Liver (tissue), 9 donors: ENCODE results near the gene OR5AS1. TPM values are rescaled to one million over a fixed set of nuclear protein-coding genes. Genes with fewer than 3 reads are reported as not detected.

Experiments used
- DNase-seq: peaks from one replicate; pipeline ENCODE4 v3.0.0-alpha.2; 2017; ENCODE audit warnings: low spot score
- H3K27ac ChIP-seq, 2 donors: one replicate each; pipeline ENCODE4 v1.7.0; 2013; ENCODE audit warnings: inconsistent platforms in 2 of 2, low read length in 2 of 2, control low read depth in 1 of 2, low read depth in 1 of 2, mild to moderate bottlenecking in 1 of 2
- H3K27me3 ChIP-seq, 4 donors: one replicate each; pipeline versions ENCODE4 v1.6.1 to v1.7.0; 2013; ENCODE audit warnings: low read length in 3 of 4, inconsistent platforms in 1 of 4, mild to moderate bottlenecking in 1 of 4, moderate library complexity in 1 of 4; ENCODE audit not compliant: control insufficient read depth in 4 of 4, insufficient read depth in 4 of 4
- H3K36me3 ChIP-seq, 4 donors: one replicate each; pipeline versions ENCODE4 v1.6.1 to v1.7.0; 2013; ENCODE audit warnings: low read length in 3 of 4, mild to moderate bottlenecking in 3 of 4, low read depth in 1 of 4, moderate library complexity in 1 of 4; ENCODE audit not compliant: control insufficient read depth in 4 of 4, insufficient read depth in 3 of 4
- H3K4me1 ChIP-seq, 4 donors: one replicate each; pipeline versions ENCODE4 v1.6.1 to v1.7.0; 2013; ENCODE audit warnings: low read length in 3 of 4, mild to moderate bottlenecking in 3 of 4, moderate library complexity in 1 of 4; ENCODE audit not compliant: control insufficient read depth in 4 of 4, insufficient read depth in 4 of 4
- H3K4me3 ChIP-seq, 3 donors: one replicate each; pipeline versions ENCODE4 v1.6.1 to v1.7.0; 2013; ENCODE audit warnings: low read length in 3 of 3, control low read depth in 1 of 3, low read depth in 1 of 3, mild to moderate bottlenecking in 1 of 3
- H3K9ac ChIP-seq, 2 donors: one replicate each; pipeline ENCODE4 v1.7.0; 2013; ENCODE audit warnings: low read length in 2 of 2, mild to moderate bottlenecking in 2 of 2, moderate library complexity in 2 of 2, control low read depth in 1 of 2, low read depth in 1 of 2
- H3K9me3 ChIP-seq, 4 donors: one replicate each; pipeline versions ENCODE4 v1.6.1 to v1.7.0; 2013; ENCODE audit warnings: low read length in 3 of 4; ENCODE audit not compliant: control insufficient read depth in 4 of 4
- ATF3 ChIP-seq: IDR thresholded peaks from 2 replicates; pipeline ENCODE4 v1.6.1; 2016; ENCODE audit warnings: antibody characterized with exemption
- EGR1 ChIP-seq, 2 donors: IDR thresholded peaks; 2 replicates each; pipeline ENCODE4 v1.6.1; 2016 to 2018; ENCODE audit warnings: antibody characterized with exemption in 2 of 2, low read depth in 2 of 2
- FOXA1 ChIP-seq: IDR thresholded peaks from 2 replicates; pipeline ENCODE4 v1.6.1; 2016; ENCODE audit warnings: antibody characterized with exemption
- GABPA ChIP-seq, 2 donors: IDR thresholded peaks in 1 of 2; conservative IDR thresholded peaks in 1 of 2; 2 replicates each; pipeline ENCODE4 v1.6.1; 2016; ENCODE audit warnings: antibody characterized with exemption in 2 of 2, mild to moderate bottlenecking in 1 of 2, moderate library complexity in 1 of 2
- HNF4A ChIP-seq, 2 donors: conservative IDR thresholded peaks; 2 replicates each; pipeline ENCODE4 v1.6.1; 2016; ENCODE audit warnings: antibody characterized with exemption in 2 of 2, mild to moderate bottlenecking in 2 of 2
- JUND ChIP-seq, 2 donors: IDR thresholded peaks; 2 replicates each; pipeline ENCODE4 v1.6.1; 2016; ENCODE audit warnings: antibody characterized with exemption in 2 of 2
- NR2F2 ChIP-seq: IDR thresholded peaks from 2 replicates; pipeline ENCODE4 v1.6.1; 2016; ENCODE audit warnings: antibody characterized with exemption
- RAD21 ChIP-seq, 2 donors: IDR thresholded peaks; 2 replicates each; pipeline ENCODE4 v1.6.1; 2016; ENCODE audit warnings: antibody characterized with exemption in 2 of 2, mild to moderate bottlenecking in 2 of 2
- RXRA ChIP-seq, 2 donors: IDR thresholded peaks; 2 replicates each; pipeline ENCODE4 v1.6.1; 2017 to 2018; ENCODE audit warnings: antibody characterized with exemption in 2 of 2, mild to moderate bottlenecking in 1 of 2
- SP1 ChIP-seq: IDR thresholded peaks from 2 replicates; pipeline ENCODE4 v1.6.1; 2018; ENCODE audit warnings: antibody characterized with exemption, mild to moderate bottlenecking
- TAF1 ChIP-seq: conservative IDR thresholded peaks from 2 replicates; pipeline ENCODE4 v1.6.1; 2016; ENCODE audit warnings: antibody characterized with exemption, mild to moderate bottlenecking
- YY1 ChIP-seq: IDR thresholded peaks from 2 replicates; pipeline ENCODE4 v1.6.1; 2016; ENCODE audit warnings: antibody characterized with exemption, mild to moderate bottlenecking
- ZBTB33 ChIP-seq: IDR thresholded peaks from 2 replicates; pipeline ENCODE4 v1.6.1; 2016; ENCODE audit warnings: antibody characterized with exemption
- WGBS: extraction: QIAGEN DNeasy Blood & Tissue Kit; methylation state at CpG from one replicate; pipeline ENCODE4 v1.1.7; 2013; 5-methylcytosine and 5-hydroxymethylcytosine counted together
- polyA plus RNA-seq, 2 donors: library from polyadenylated mRNA; stranded (reverse) in 1 of 2; unstranded in 1 of 2; fragments of 200-250 nt in 1 of 2; fragments of >200 nt in 1 of 2; fragmentation: Nextera tagmentation in 1 of 2; extraction: Ambion mirVana in 1 of 2; gene quantifications; one replicate each; pipeline versions ENCODE4 v1.2.1 to v1.2.3, GENCODE V29; 2013 to 2015
- total RNA-seq, 2 donors: library from RNA; depleted of rRNA; stranded (reverse); fragments of >200 nt; gene quantifications; one replicate each; pipeline ENCODE4 v1.2.3, GENCODE V29; 2014
- TF ChIP-seq, protein P1 (sequence below): fragments of 150-350 bp; IDR thresholded peaks from 2 replicates; pipeline ENCODE4 v1.5.1; 2017; ENCODE audit warnings: improper control_type of control experiment, low read depth, low read length; ENCODE audit not compliant: missing input control
- TF ChIP-seq, protein P2 (sequence below): IDR thresholded peaks from 2 replicates; pipeline ENCODE4 v1.6.1; 2016; ENCODE audit warnings: antibody characterized with exemption, mild to moderate bottlenecking
- TF ChIP-seq, protein P3 (sequence below): IDR thresholded peaks from 2 replicates; pipeline ENCODE4 v1.6.1; 2016; ENCODE audit warnings: antibody characterized with exemption
- donor health status: healthy.
- donor health status: healthy.
- donor health status: healthy.
- donor health status: healthy.
- donor health status: healthy.

Gene OR5AS1
- total and polyA plus RNA-seq, 4 donors: not detected

DNA sequence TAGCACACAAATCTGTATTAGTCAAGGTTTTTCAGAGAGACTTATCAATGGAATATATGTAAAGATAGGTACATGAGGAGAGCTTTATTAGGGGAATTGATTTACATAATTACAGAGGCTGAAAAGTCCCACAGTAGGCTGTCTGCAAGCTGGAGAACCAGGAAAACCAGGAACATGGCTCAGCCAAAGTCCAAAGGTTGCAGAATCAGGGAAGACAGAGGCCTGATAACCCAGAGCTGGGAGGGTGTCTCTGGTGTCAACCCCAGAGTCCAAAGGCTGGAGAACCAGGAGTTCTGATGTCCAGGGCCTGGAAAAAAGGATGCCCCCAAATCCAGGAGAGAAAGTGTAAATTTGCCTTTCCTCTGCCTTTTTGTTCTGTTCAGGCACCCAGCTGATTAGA lies 16.7 kb upstream of the OR5AS1 start:
- no peak for DNase-seq
- Histone ChIP-seq H3K27ac (no peak overlapping the region), H3K4me3 (no peak overlapping the region), H3K36me3 (no peaks in the 10 kb centered on the region), H3K4me1 (no peaks in the 10 kb centered on the region), H3K27me3 (no peaks in the 10 kb centered on the region), H3K9ac (no peak overlapping the region), H3K9me3 (peaks cover 0 to 4% (median under 1%) of the 10 kb centered on the region in 4 donors)
- no peak for TF ChIP-seq ATF3
- TF ChIP-seq ZBTB33: no peak
- no peak for TF ChIP-seq NR2F2
- TF ChIP-seq YY1: no peak
- TF ChIP-seq GABPA (IDR thresholded peaks at IDR 0.05 in 1 of 2, conservative IDR thresholded peaks at IDR 0.05 in 1 of 2): no peak
- no peak for TF ChIP-seq RAD21 (IDR thresholded peaks at IDR 0.05)
- no peak for TF ChIP-seq HNF4A (conservative IDR thresholded peaks at IDR 0.05)

DNA sequence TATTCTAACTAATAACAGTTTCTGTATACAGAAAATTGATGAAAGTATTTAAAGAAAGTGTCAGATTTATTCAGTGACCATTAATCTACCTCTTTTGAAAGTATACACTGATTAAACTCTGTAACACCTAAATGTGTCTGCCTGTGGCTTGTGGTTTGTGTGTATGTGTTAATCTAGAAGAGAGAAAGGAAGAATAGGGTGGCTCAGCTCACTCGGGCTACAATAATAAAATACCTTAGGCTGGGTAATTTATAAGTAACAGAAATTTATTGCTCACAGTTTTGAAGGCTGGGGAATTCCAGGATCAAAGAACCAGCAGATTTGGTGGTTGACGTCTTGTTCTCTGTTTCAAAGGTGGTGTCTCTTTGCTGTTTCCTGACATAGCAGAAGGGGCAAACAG lies 13.6 kb upstream of the OR5AS1 start:
- H3K4me3 ChIP-seq: no peak overlapping the region
- TF ChIP-seq, protein P1, sequence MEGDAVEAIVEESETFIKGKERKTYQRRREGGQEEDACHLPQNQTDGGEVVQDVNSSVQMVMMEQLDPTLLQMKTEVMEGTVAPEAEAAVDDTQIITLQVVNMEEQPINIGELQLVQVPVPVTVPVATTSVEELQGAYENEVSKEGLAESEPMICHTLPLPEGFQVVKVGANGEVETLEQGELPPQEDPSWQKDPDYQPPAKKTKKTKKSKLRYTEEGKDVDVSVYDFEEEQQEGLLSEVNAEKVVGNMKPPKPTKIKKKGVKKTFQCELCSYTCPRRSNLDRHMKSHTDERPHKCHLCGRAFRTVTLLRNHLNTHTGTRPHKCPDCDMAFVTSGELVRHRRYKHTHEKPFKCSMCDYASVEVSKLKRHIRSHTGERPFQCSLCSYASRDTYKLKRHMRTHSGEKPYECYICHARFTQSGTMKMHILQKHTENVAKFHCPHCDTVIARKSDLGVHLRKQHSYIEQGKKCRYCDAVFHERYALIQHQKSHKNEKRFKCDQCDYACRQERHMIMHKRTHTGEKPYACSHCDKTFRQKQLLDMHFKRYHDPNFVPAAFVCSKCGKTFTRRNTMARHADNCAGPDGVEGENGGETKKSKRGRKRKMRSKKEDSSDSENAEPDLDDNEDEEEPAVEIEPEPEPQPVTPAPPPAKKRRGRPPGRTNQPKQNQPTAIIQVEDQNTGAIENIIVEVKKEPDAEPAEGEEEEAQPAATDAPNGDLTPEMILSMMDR: no peak
- TF ChIP-seq HNF4A (conservative IDR thresholded peaks at IDR 0.05) (no peak), SP1 (no peak), JUND (IDR thresholded peaks at IDR 0.05) (no peak), ZBTB33 (no peak), TAF1 (no peak), GABPA (IDR thresholded peaks at IDR 0.05 in 1 of 2, conservative IDR thresholded peaks at IDR 0.05 in 1 of 2) (no peak), FOXA1 (no peak), RXRA (IDR thresholded peaks at IDR 0.05) (no peak), EGR1 (IDR thresholded peaks at IDR 0.05; ENCODE audit: low read depth in 2 of 2) (no peak), RAD21 (IDR thresholded peaks at IDR 0.05) (no peak), ATF3 (no peak)
- TF ChIP-seq, protein P2, sequence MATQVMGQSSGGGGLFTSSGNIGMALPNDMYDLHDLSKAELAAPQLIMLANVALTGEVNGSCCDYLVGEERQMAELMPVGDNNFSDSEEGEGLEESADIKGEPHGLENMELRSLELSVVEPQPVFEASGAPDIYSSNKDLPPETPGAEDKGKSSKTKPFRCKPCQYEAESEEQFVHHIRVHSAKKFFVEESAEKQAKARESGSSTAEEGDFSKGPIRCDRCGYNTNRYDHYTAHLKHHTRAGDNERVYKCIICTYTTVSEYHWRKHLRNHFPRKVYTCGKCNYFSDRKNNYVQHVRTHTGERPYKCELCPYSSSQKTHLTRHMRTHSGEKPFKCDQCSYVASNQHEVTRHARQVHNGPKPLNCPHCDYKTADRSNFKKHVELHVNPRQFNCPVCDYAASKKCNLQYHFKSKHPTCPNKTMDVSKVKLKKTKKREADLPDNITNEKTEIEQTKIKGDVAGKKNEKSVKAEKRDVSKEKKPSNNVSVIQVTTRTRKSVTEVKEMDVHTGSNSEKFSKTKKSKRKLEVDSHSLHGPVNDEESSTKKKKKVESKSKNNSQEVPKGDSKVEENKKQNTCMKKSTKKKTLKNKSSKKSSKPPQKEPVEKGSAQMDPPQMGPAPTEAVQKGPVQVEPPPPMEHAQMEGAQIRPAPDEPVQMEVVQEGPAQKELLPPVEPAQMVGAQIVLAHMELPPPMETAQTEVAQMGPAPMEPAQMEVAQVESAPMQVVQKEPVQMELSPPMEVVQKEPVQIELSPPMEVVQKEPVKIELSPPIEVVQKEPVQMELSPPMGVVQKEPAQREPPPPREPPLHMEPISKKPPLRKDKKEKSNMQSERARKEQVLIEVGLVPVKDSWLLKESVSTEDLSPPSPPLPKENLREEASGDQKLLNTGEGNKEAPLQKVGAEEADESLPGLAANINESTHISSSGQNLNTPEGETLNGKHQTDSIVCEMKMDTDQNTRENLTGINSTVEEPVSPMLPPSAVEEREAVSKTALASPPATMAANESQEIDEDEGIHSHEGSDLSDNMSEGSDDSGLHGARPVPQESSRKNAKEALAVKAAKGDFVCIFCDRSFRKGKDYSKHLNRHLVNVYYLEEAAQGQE: no peak
- TF ChIP-seq, protein P3, sequence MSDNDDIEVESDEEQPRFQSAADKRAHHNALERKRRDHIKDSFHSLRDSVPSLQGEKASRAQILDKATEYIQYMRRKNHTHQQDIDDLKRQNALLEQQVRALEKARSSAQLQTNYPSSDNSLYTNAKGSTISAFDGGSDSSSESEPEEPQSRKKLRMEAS: no peak
- WGBS: 53% methylated on average over 2 of the region's 2 CpGs
- peaks cover 0 to 4% (median 0%) of the 10 kb centered on the region in 4 donors for H3K9me3 ChIP-seq
- no peaks in the 10 kb centered on the region for H3K36me3 ChIP-seq
- no peak overlapping the region for H3K27ac ChIP-seq
- no peaks in the 10 kb centered on the region for H3K27me3 ChIP-seq
- no peaks in the 10 kb centered on the region for H3K4me1 ChIP-seq
- DNase-seq: no peak
- H3K9ac ChIP-seq: no peak overlapping the region
